Left ventricle myocardium inferior (tissue), 1 donor: Measurements from ENCODE around the gene DCP2. TPM values are rescaled to one million over a fixed set of nuclear protein-coding genes. Genes with fewer than 3 reads are reported as not detected.

Source experiments
- DNase-seq: peaks from one replicate; pipeline ENCODE4 v3.0.0-alpha.2; 2020
- H3K27ac ChIP-seq: fragments of 200-600 bp; replicated peaks from 2 replicates; pipeline ENCODE4 v1.8.0; 2021
- H3K27me3 ChIP-seq: fragments of 200-600 bp; 2 replicates; pipeline ENCODE4 v1.8.0; 2021; ENCODE audit warnings: low read depth
- H3K36me3 ChIP-seq: fragments of 200-600 bp; 2 replicates; pipeline ENCODE4 v1.8.0; 2021
- H3K4me1 ChIP-seq: fragments of 200-600 bp; 2 replicates; pipeline ENCODE4 v1.8.0; 2021
- H3K4me3 ChIP-seq: fragments of 200-600 bp; 2 replicates; pipeline ENCODE4 v1.8.0; 2021; ENCODE audit warnings: mild to moderate bottlenecking, moderate library complexity
- H3K9me3 ChIP-seq: fragments of 200-600 bp; replicated peaks from 2 replicates; pipeline ENCODE4 v1.8.0; 2021
- CTCF ChIP-seq: fragments of 200-600 bp; IDR thresholded peaks from 2 replicates; pipeline ENCODE4 v1.8.0; 2021; ENCODE audit warnings: antibody characterized with exemption, mild to moderate bottlenecking, borderline replicate concordance
- intact Hi-C: fragments of 100-400 bp; cut with micrococcal nuclease; formaldehyde crosslinking; loops from one replicate; pipeline ENCODE4 v1.11.0; 2022
- total RNA-seq: library from RNA; stranded (reverse); fragmentation: NEBNext Ultra II Directional; extraction: Animal tissue kit (Norgen Biotek cat#: 25700); gene quantifications from one replicate; pipeline ENCODE4 v1.2.1, GENCODE V29; 2021
- donor health status: DM: no; HTN: yes; CAD: no; lungs with severe emphysema.

Gene DCP2
- total RNA-seq, 1 donor from 2014 or later = 19.2 TPM

- H3K36me3 ChIP-seq = peaks cover 27% of the 10 kb centered on the region
- H3K9me3 ChIP-seq = no peaks in the 10 kb centered on the region
- intact Hi-C loops = loop anchor here (5.0 to 10.0 kb wide), 3 partner anchors 331 to 609 kb away; partner anchors contain the start of gene YTHDC2
- DNase-seq = peak; percentile 55
- H3K4me1 ChIP-seq = peaks cover 12% of the 10 kb centered on the region
- H3K27ac ChIP-seq = no peak overlapping the region
- no peaks in the 10 kb centered on the region for H3K27me3 ChIP-seq
- no peak overlapping the region for H3K4me3 ChIP-seq
- TF ChIP-seq CTCF = peak; percentile 94
Observed at GRCh38 chr5:112995764-112996618, 19.4 kb downstream of the DCP2 start.

GRCh38 chr5:112996830-112997374 is 20.3 kb downstream of the DCP2 start:
- H3K9me3 ChIP-seq = no peaks in the 10 kb centered on the region
- no peaks in the 10 kb centered on the region for H3K27me3 ChIP-seq
- intact Hi-C loops = loop anchor here (5.0 to 10.0 kb wide), 3 partner anchors 330 to 608 kb away; partner anchors contain the start of gene YTHDC2
- peaks cover 12% of the 10 kb centered on the region for H3K4me1 ChIP-seq
- H3K27ac ChIP-seq = no peak overlapping the region
- no peak for DNase-seq
- TF ChIP-seq CTCF = no peak
- H3K36me3 ChIP-seq = peaks cover 36% of the 10 kb centered on the region
- H3K4me3 ChIP-seq = no peak overlapping the region

GRCh38 chr5:112998296-112998695 is 21.7 kb downstream of the DCP2 start:
- DNase-seq = no peak
- Histone ChIP-seq H3K27ac (no peak overlapping the region), H3K9me3 (no peaks in the 10 kb centered on the region), H3K4me3 (no peak overlapping the region), H3K4me1 (peaks cover 12% of the 10 kb centered on the region), H3K27me3 (no peaks in the 10 kb centered on the region), H3K36me3 (peaks cover 40% of the 10 kb centered on the region)
- no peak for TF ChIP-seq CTCF
- intact Hi-C loops = loop anchor here (5.0 to 10.0 kb wide), 3 partner anchors 329 to 607 kb away; partner anchors contain the start of gene YTHDC2

GRCh38 chr5:113000466-113000865 is 23.9 kb downstream of the DCP2 start:
- peaks cover 41% of the 10 kb centered on the region for H3K36me3 ChIP-seq
- peaks cover 12% of the 10 kb centered on the region for H3K4me1 ChIP-seq
- no peak overlapping the region for H3K4me3 ChIP-seq
- H3K27me3 ChIP-seq = no peaks in the 10 kb centered on the region
- DNase-seq = no peak
- no peaks in the 10 kb centered on the region for H3K9me3 ChIP-seq
- H3K27ac ChIP-seq = no peak overlapping the region
- TF ChIP-seq CTCF = no peak
- intact Hi-C loops = no loop called here

GRCh38 chr5:113002423-113002822 is 25.8 kb downstream of the DCP2 start:
- Histone ChIP-seq H3K4me1 (peaks cover 3% of the 10 kb centered on the region), H3K27me3 (no peaks in the 10 kb centered on the region), H3K27ac (no peak overlapping the region), H3K9me3 (no peaks in the 10 kb centered on the region), H3K36me3 (peaks cover 47% of the 10 kb centered on the region), H3K4me3 (no peak overlapping the region)
- intact Hi-C loops = no loop called here
- no peak for TF ChIP-seq CTCF
- DNase-seq = no peak
